PFSK-1 (cell line): ENCODE data around the gene SLC4A1.

ENCODE experiments used
- FOXP2 ChIP-seq: optimal IDR thresholded peaks from 2 replicates; pipeline ENCODE3; 2011; ENCODE audit warnings: borderline replicate concordance, control low read depth, inconsistent platforms; ENCODE audit not compliant: insufficient read depth; ENCODE audit errors: extremely low read length, extremely low read depth
- POLR2AphosphoS5 ChIP-seq: IDR thresholded peaks from 2 replicates; pipeline ENCODE4 v1.6.1; 2012; ENCODE audit warnings: low read depth, mild to moderate bottlenecking, control low read depth, low read length, moderate library complexity
- SIN3A ChIP-seq: IDR thresholded peaks from 2 replicates; pipeline ENCODE4 v1.6.1; 2012; ENCODE audit warnings: mild to moderate bottlenecking, low read length, moderate library complexity, borderline replicate concordance; ENCODE audit not compliant: insufficient read depth
- TAF1 ChIP-seq: IDR thresholded peaks from 2 replicates; pipeline ENCODE4 v1.6.1; 2012; ENCODE audit warnings: low read length, control low read depth, borderline replicate concordance; ENCODE audit not compliant: insufficient read depth
- TF ChIP-seq, protein P1 (sequence below), 2 experiments: IDR thresholded peaks; 2 replicates each; pipeline versions ENCODE4 v1.6.1 to v1.8.0; 2011 to 2012; ENCODE audit warnings: low read depth in 2 of 2, low read length in 2 of 2, control low read depth in 1 of 2, inconsistent platforms in 1 of 2, mild to moderate bottlenecking in 1 of 2, moderate library complexity in 1 of 2; ENCODE audit not compliant: insufficient read depth in 1 of 2

DNA sequence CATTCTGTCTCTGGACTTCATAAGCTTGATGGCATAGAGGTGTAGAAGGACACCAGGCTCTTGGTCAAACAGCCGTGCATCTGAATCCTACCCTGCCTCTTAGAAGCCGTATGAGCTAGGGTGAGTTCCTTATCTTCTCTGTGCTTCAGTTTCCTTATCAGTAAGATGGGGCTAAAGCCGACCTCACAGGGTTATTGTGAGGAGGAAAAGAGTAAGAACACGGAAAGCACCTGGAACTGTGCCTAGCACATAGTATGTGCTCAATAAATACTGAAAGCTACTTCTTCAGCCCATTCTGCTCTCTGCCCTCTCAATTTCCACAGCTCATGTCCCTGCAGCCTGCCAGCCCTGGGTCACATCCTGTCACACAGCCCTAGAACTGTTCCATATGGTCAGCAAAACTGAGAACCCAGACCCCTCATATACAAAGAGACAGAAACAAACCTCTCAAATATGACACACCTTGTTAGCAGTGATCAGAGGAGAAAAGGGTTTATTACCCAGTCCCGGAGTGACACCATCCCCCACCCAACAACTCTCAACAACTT is 31.4 kb downstream of the SLC4A1 start:
- TF ChIP-seq, protein P1, sequence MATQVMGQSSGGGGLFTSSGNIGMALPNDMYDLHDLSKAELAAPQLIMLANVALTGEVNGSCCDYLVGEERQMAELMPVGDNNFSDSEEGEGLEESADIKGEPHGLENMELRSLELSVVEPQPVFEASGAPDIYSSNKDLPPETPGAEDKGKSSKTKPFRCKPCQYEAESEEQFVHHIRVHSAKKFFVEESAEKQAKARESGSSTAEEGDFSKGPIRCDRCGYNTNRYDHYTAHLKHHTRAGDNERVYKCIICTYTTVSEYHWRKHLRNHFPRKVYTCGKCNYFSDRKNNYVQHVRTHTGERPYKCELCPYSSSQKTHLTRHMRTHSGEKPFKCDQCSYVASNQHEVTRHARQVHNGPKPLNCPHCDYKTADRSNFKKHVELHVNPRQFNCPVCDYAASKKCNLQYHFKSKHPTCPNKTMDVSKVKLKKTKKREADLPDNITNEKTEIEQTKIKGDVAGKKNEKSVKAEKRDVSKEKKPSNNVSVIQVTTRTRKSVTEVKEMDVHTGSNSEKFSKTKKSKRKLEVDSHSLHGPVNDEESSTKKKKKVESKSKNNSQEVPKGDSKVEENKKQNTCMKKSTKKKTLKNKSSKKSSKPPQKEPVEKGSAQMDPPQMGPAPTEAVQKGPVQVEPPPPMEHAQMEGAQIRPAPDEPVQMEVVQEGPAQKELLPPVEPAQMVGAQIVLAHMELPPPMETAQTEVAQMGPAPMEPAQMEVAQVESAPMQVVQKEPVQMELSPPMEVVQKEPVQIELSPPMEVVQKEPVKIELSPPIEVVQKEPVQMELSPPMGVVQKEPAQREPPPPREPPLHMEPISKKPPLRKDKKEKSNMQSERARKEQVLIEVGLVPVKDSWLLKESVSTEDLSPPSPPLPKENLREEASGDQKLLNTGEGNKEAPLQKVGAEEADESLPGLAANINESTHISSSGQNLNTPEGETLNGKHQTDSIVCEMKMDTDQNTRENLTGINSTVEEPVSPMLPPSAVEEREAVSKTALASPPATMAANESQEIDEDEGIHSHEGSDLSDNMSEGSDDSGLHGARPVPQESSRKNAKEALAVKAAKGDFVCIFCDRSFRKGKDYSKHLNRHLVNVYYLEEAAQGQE (IDR thresholded peaks at IDR 0.05; ENCODE audit: insufficient read depth in 1 of 2, low read depth in 2 of 2, low read length in 2 of 2), result no peak
- TF ChIP-seq POLR2AphosphoS5, result no peak
- no peak for TF ChIP-seq TAF1
- no peak for TF ChIP-seq SIN3A
- no peak for TF ChIP-seq FOXP2
